ENCODE results near the gene ADCY10.
A peak's percentile ranks its signal among the peaks of the same experiment; 100 is the strongest.

The ADCY10 gene

DNA sequence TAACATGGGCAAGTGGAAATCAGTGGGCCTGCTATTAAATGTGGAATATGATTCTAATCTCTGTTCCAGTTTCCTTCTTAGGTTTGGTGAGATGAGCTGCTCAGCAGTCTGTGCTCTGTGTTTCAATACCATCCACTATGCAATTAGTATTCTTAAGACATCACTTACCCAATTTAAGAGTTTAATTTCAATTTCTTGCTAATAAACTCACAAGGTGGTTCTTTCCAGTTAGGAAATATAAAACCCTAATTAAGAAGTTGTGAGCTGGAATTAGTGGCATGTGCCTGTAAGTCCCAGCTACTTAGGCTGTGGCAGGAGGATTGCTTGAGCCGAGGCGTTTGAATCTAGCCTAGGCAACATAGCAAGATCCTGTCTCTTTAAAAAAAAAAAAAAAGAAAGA lies 140.4 kb downstream of the ADCY10 start:
- peaks cover 9% of the 10 kb centered on the region for H3K4me1 Mint-ChIP-seq (ENCODE audit: low read depth)
- intact Hi-C loops (cut with micrococcal nuclease) = no loop called here
- H3K27ac Mint-ChIP-seq = no peak overlapping the region
- no peaks in the 10 kb centered on the region for H3K27me3 Mint-ChIP-seq
- no peaks in the 10 kb centered on the region for H3K9me3 Mint-ChIP-seq
- H3K36me3 Mint-ChIP-seq (ENCODE audit: low read depth) = peaks cover 86% of the 10 kb centered on the region
- no peak overlapping the region for H3K4me3 Mint-ChIP-seq

DNA sequence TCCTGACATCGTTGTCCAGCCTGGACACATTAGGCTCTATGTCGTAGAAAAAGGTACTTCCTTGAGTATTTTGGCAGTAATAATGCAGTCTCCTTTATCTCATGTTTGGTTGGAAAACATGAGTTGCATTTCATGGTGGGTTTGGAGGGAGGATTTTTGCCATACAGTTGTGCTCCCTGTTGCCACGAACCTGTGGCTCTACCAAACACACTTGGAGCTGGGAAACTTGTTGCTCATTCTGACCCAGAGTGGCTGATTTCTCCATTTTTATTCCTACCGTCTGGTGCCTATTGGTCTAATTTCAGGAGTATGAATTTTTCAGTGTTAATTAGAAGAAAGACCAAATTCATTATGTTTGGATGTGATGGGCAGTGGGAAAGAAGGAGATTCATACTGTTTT lies 141.5 kb downstream of the ADCY10 start:
- intact Hi-C loops (cut with micrococcal nuclease) = no loop called here
- H3K4me1 Mint-ChIP-seq (ENCODE audit: low read depth) = peaks cover 19% of the 10 kb centered on the region
- no peak overlapping the region for H3K4me3 Mint-ChIP-seq
- H3K27me3 Mint-ChIP-seq = no peaks in the 10 kb centered on the region
- no peak overlapping the region for H3K27ac Mint-ChIP-seq
- peaks cover 81% of the 10 kb centered on the region for H3K36me3 Mint-ChIP-seq (ENCODE audit: low read depth)
- H3K9me3 Mint-ChIP-seq = no peaks in the 10 kb centered on the region

DNA sequence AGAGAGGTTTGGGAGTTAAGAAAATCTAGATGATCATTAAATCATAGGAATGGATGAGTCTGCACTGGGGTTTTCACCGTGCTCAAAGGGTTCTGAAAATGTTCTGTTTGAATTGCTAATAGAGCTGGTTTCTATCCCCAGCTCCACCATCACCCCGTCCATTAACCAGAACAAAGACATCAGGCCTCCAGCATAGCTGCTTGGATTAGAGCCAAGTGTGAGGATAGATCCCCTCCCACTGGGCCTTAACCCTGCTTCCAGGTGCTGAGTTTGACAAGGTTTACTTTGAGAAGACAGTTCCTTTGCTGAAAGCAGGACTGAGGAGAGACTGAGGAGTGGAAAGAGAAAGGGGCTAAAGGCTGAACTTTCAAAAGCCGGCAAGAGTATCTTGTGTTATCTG lies 143.8 kb downstream of the ADCY10 start:
- Mint-ChIP-seq H3K27me3 (no peaks in the 10 kb centered on the region), H3K36me3 (ENCODE audit: low read depth) (peaks cover 66% of the 10 kb centered on the region), H3K4me1 (ENCODE audit: low read depth) (peaks cover 14% of the 10 kb centered on the region), H3K4me3 (no peak overlapping the region), H3K27ac (no peak overlapping the region), H3K9me3 (no peaks in the 10 kb centered on the region)
- intact Hi-C loops (cut with micrococcal nuclease) = no loop called here

GRCh38 chr1:167767761-167768160 lies 146.2 kb downstream of the ADCY10 start:
- peak overlapping the region; percentile 12 for H3K27ac Mint-ChIP-seq

GRCh38 chr1:167766538-167766937 lies 147.4 kb downstream of the ADCY10 start:
- Mint-ChIP-seq H3K4me1 (ENCODE audit: low read depth) (peaks cover 22% of the 10 kb centered on the region), H3K27me3 (peaks cover under 1% of the 10 kb centered on the region), H3K27ac (no peak overlapping the region), H3K9me3 (no peaks in the 10 kb centered on the region), H3K36me3 (ENCODE audit: low read depth) (peaks cover 43% of the 10 kb centered on the region), H3K4me3 (no peak overlapping the region)
- intact Hi-C loops (cut with micrococcal nuclease) = no loop called here

More at GRCh38 chr1:167767761-167768160, 146.2 kb downstream of the ADCY10 start:
- peaks cover 12% of the 10 kb centered on the region for H3K4me1 Mint-ChIP-seq (ENCODE audit: low read depth)
- H3K36me3 Mint-ChIP-seq (ENCODE audit: low read depth) = peaks cover 55% of the 10 kb centered on the region
- no peaks in the 10 kb centered on the region for H3K9me3 Mint-ChIP-seq
- H3K4me3 Mint-ChIP-seq = no peak overlapping the region
- intact Hi-C loops (cut with micrococcal nuclease) = no loop called here
- H3K27me3 Mint-ChIP-seq = no peaks in the 10 kb centered on the region

- intact Hi-C loops (cut with micrococcal nuclease) = no loop called here
- peaks cover 32% of the 10 kb centered on the region for H3K4me1 Mint-ChIP-seq (ENCODE audit: low read depth)
- H3K9me3 Mint-ChIP-seq = no peaks in the 10 kb centered on the region
- peaks cover 1% of the 10 kb centered on the region for H3K27me3 Mint-ChIP-seq
- H3K36me3 Mint-ChIP-seq (ENCODE audit: low read depth) = peaks cover 33% of the 10 kb centered on the region
- H3K27ac Mint-ChIP-seq = no peak overlapping the region
- H3K4me3 Mint-ChIP-seq = no peak overlapping the region
Observed at GRCh38 chr1:167765496-167765895, 148.4 kb downstream of the ADCY10 start.

DNA sequence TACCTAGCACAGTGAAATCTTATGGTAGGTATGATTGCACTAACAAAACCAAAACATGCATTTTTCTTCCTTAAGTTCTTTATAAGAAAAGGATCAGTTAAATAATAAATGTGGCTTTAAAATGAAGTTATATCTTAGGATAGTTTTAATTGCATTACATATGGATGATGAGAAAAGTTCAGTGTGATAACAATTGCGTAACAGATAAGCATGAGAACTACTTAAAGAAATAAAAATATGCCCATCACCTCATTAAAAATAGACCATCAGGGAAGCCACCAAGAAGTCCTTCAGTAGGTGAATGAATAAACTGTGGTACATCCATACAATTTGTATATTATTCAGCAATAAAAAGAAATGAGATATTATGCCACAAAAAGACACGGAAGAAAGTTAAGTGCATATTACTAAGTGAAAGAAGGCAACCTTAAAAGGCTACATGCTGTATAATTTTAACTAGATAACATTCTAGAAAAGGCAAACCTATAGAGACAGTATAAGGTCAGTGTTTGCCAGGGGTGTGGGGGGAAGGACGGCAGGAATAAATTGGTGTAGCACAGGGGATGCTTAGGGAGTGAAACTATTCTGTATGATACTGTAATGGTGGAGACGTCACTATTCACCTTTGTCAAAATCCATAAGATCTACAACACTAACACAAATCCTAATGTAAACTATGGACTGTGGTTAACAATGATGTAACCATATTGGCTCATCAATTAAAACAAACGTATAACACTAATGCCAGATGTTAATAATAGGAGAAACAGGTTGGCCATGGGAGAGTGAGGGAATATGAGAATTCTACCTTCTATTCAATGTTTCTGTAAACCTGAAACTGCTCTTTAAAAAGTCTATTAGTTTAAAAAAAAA lies 149.2 kb downstream of the ADCY10 start:
- no peak overlapping the region for H3K27ac Mint-ChIP-seq
- peaks cover 1% of the 10 kb centered on the region for H3K27me3 Mint-ChIP-seq
- H3K9me3 Mint-ChIP-seq = no peaks in the 10 kb centered on the region
- H3K4me3 Mint-ChIP-seq = no peak overlapping the region
- H3K36me3 Mint-ChIP-seq (ENCODE audit: low read depth) = peaks cover 25% of the 10 kb centered on the region
- intact Hi-C loops (cut with micrococcal nuclease) = no loop called here
- peaks cover 39% of the 10 kb centered on the region for H3K4me1 Mint-ChIP-seq (ENCODE audit: low read depth)

DNA sequence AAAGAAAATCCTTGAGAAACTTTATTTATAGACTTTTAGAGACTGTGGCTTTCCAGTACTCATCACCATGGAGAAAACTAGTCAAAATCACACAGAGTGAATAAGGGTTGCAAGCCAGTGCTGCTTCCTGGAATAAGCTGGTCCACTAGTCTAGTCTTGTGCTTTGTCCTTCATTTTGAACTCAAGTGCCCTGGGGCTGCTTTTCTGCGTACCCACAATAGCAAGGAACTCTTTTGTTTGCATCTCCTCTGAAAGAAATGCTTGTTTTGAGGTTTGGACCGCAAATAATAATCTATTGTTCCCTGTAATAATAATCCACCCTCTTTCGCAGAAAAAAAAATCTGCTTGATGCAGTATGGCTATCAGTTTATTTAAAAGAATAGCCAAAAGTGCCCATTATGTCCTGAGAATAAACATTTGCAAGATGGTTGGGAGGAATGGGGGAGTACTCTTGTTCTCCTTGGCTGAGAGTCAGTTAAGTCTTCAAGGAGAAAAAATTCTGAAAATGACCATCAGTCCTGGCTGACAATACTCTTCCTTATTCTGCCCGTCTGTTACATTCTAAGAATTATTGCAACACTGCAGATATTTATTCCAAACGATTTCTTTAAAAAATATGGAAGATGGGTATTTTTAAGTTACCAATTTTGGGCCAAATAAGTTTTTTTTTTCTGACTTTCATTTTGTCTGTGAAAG lies 150.3 kb downstream of the ADCY10 start:
- Mint-ChIP-seq H3K27ac (no peak overlapping the region), H3K9me3 (no peaks in the 10 kb centered on the region), H3K4me3 (no peak overlapping the region), H3K4me1 (ENCODE audit: low read depth) (peaks cover 39% of the 10 kb centered on the region), H3K27me3 (peaks cover 1% of the 10 kb centered on the region), H3K36me3 (ENCODE audit: low read depth) (peaks cover 15% of the 10 kb centered on the region)
- intact Hi-C loops (cut with micrococcal nuclease) = no loop called here

DNA sequence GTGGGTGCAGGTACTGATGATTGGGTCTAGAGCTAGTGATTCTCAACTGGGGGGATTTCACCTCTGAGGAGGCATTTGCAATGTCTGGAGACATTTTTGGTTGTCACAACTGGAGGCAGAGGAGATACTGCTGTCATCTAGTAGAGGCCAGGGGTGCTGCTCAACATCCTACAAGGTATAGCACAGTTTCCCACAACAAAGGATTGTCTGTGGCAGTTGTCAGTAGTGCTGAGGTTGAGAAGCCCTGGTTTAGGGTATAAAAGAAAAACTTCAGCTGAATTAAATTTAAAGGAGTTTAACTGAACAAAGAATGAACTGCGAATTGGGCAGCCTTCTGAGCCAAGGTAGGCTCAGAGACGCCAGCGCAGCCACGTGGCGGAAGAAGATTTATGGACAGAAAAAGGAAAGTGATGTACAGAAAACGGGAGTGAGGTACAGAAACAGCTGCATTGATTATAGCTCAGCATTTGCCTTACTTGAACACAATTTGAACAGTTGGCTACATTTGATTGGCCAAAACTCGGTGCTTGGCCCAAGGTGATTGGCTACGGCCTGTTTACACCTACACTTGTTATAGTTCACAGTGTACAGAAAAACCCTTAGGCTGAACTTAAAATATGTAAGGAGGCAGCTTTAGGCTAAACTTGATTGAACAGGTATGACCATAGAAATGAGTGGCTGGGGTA lies 151.7 kb downstream of the ADCY10 start:
- no peak overlapping the region for H3K4me3 Mint-ChIP-seq
- no peak overlapping the region for H3K27ac Mint-ChIP-seq
- intact Hi-C loops (cut with micrococcal nuclease) = no loop called here
- H3K36me3 Mint-ChIP-seq (ENCODE audit: low read depth) = peaks cover 7% of the 10 kb centered on the region
- peaks cover 28% of the 10 kb centered on the region for H3K4me1 Mint-ChIP-seq (ENCODE audit: low read depth)
- H3K9me3 Mint-ChIP-seq = no peaks in the 10 kb centered on the region
- H3K27me3 Mint-ChIP-seq = peaks cover 1% of the 10 kb centered on the region

DNA sequence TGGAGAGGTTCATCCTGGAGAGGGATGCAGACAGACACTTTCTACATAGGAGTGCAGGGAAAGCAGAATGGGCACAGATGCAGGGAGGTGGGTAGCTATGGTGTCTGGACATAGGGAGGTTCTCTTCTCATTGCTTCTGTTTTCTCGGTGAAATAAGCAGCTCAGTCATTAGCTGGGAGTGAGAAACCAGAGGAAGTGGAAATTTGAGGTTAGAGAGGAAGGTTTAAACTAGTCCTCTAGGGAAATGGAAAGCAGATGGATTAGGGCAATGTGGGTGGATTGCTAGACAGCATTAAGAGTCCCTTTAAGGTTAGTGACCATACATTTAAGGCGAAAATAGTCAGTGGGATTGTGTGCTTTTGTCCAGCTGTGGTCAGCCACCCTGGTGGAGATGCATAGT lies 152.5 kb downstream of the ADCY10 start:
- Mint-ChIP-seq H3K4me3 (no peak overlapping the region), H3K27ac (no peak overlapping the region), H3K27me3 (peaks cover 1% of the 10 kb centered on the region), H3K36me3 (ENCODE audit: low read depth) (peaks cover 7% of the 10 kb centered on the region), H3K9me3 (no peaks in the 10 kb centered on the region), H3K4me1 (ENCODE audit: low read depth) (peaks cover 36% of the 10 kb centered on the region)
- intact Hi-C loops (cut with micrococcal nuclease) = no loop called here
